Inferior parietal cortex (tissue), 1 donor: Measurements from ENCODE around the gene FRG2C.
"Not testable (repeated sequence)": the region's sequence is repeated elsewhere in the genome, so short reads cannot be mapped to it uniquely, and the experiment has no call there.

Source experiments
- DNase-seq: peaks from one replicate; pipeline ENCODE4 v3.0.0-alpha.2; 2016; ENCODE audit errors: extremely low spot score

The FRG2C gene

DNA sequence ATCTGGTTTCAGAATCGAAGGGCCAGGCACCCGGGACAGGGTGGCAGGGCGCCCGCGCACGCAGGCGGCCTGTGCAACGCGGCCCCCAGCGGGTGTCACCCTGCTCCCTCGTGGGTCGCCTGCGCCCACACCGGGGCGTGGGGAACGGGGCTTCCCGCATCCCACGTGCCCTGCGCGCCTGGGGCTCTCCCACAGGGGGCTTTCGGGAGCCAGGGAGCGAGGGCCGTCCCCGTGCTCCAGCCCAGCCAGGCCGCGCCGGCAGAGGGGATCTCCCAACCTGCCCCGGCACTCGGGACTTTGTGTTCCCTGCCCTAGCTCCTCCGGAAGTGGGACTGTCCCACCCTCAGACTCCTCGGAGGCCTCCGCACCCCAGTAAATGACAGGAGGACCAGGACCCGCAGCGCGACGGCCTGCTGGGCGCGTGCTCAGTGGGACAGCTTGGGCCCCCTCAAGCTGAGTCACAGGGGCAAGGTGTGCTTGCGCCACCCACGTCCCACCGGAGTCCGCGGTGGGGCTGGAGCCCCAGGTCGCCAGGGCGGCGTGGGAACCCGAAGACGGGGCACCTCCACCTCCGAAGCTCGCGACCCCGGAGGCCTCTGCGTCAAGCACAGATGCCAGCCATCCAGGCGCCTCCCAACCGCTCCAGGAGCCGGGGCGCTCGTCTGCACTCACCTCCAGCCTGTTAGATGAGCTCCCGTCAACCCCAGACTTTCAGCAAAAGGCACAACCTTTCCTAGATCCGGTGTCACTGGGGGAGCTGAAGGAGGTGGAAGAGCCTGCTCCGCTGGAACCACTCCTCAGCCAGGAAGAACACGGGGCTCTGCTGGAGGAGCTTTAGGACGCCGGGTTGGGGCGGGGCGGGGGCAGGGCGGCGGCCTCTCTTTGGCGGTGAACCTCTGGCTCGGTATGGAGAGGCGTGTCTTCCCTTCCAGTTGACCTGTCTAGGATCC lies 5.5 kb downstream of the FRG2C start:
- DNase-seq = not testable (repeated sequence)

DNA sequence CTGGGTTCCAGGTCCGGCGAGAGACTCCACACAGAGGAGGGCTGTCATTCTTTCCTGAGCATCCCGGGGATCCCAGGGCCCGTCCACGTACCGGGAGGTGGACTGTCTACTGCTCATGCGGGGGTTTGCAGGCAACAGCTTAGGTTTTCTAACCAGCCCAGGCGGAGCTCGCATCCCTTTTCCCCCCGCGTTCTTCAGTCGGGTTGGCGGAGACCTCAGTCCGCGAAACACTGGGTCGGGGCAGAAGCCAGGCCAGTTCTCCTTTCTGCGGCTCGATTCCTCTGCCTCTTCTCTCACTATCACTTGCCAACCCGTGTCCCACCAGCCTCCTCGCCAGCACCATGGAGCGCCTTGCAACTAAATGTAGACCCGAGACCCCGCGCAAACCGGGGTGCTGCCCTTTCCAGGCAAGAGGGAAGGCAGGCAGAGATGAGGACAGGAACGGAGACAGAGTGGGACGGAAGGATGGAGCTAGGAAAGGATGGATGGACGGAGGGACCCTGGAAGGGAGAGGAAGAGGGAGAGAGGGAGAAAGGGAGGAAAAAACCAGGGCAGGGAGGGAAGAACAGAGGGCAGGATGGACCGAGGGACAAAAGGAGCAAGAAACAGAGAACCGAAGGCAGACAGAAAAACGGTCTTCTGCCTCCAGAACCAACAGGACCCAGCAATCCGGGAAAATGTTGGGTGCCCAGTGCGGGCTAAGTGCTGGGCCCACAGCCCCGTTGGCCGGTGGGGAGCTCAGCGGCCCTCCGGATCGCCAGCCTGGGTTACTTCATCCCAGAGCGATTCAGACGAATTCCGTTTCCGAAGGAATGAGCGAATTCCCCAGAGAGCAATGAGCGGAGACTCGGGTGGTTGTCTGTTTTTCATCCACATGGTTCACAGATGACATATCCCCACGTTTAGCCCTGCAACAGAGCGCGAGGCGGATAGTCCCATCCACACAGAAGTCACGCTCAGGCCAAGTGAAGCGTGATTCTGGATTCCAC lies 6.5 kb downstream of the FRG2C start:
- not testable (repeated sequence) for DNase-seq

DNA sequence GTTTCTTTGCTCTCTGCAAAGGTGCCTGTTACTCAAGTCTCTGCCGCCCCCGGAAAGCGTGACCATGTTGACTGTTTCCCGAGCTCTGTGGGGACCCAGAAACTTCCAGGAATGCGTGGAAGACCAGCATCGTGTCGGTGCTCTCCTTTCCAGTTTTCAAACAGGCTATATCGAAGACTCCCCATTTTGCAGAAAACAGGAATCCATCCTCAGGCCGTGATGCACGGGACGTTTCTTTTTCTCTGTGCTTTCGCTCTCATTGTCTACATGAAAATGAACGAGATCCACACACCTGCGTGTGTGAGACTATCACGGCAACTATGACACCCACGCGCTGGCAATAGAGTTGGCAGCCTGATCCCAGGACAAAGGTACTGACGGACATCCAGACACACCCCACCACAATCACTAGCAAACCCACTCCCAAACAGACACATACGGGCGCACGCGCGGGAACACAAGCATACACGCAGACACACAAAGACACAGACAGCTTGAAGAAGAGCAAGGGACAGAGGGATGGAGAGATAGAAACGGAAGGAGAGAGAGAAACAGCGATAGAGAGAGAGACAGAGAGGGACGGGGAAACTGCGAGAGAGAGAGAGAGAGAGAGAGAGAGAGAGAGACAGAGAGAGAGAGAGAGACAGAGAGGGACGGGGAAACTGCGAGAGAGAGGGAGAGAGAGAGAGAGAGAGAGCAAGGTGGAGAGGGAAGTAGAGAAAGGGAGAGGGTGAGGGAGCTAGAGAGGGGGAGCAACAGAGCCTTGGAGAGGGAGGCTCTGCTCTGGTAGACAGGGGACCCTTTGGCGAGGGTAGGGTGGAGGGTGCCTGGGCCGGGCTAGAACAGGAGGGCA lies 7.4 kb downstream of the FRG2C start:
- not testable (repeated sequence) for DNase-seq

DNA sequence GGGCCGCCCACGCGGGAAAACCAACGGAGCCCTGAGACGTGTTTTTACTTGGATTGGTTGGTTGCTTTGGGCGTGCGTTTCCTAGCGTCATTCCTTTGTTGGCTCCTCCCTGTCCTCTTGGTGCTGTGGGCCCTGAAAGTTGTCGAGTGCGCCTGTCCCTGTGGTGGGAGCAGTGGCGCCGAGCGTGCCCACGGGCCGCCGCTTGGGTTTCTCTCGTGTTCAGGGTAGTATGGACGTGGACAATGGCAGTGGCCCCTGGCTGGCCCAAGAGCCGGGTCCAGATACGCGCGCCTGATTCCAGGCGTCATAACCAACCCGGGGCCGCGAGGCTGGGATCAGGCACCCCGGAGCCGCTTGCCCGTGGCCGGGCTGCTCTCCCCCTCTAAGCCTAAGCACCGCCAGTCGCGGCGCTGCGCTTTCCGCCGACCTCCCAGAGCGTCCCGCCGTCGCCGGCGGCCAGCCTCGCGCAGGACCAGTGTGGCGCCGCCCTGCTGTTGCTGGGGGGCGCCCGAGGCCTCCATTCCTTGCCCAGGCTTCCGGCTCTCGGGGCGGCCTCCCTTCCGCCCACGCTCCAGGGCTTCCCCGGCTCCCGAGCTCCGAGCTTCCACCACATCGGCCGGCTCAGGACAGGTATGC lies 8.1 kb downstream of the FRG2C start:
- not testable (repeated sequence) for DNase-seq

DNA sequence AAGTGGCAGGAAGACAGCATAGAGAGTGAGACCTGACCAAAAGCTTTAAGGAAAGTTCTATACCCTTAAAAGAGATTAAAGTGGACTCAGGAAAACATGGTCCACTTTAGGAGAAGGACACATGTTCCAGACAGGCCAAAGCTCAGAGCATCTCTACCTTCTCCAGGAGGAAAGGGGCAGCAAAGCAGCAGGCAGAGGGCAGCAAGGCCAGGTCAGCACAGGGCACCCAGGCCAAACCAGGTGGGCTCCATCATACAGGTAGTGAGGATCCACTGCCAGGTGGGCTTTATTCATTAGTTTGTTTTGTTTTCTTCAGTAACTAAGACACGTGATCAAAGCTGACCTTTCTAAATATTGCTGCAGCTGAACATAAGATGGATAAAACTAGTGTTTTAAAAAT lies 19.8 kb downstream of the FRG2C start:
- not testable (repeated sequence) for DNase-seq

DNA sequence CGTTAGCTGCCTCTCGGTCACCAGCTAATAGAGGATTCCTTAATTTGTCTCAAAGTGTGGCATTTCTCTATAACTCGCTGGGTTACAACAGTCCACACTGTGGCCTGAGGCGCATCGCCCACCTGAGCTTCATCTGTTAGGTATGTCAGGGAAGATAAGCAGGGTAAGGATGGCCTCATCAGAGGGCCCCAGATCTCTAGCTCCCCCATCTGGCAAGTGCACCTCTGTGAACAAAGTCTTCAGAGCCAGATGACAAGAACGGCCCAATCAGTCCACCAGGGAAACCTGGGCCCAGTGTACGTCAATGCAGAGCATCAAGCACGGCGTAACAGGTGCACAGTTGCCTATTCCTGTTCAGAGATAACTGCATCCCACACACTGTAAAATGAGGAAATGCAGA lies 23.2 kb downstream of the FRG2C start:
- no peak for DNase-seq

DNA sequence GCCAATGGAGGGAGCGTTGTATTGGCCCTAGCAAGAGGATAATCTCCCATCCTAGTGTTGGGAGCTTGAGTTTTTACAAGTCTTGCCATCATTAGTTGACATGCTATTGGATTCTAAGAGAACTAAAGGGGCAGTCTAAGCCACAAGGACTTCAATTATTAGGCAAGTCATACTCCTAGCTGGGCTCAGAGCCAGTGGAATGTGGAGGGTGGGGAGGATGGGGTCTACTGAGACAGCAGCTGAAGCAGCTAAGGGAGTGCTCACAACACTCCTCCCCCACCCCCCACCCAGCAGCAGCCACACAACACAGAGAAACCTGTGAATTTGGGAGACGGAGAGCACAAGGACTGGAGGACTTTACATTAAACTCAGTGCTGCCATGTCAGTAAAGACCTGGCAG lies 27.9 kb downstream of the FRG2C start:
- DNase-seq = no peak
